AML-193 (cell line): ENCODE measurements around the gene ZFAND2A.
"Not testable (repeated sequence)": the region's sequence is repeated elsewhere in the genome, so short reads cannot be mapped to it uniquely, and the experiment has no call there.

Experiments used
- DNase-seq, 2 experiments: peaks; one replicate each; lab custom pipeline; 2025; lab: John Stamatoyannopoulos, UW

ZFAND2A gene

GRCh38 chr7:1159891-1160669 lies at the start of gene ZFAND2A:
Gene ZFAND2A (minus strand): TSS chr7:1160196. CDS start chr7:1158212, 1,984 bp downstream.
- peak; percentile 87 to 89 for DNase-seq

GRCh38 chr7:1209097-1209496 lies 49.1 kb upstream of the ZFAND2A start:
- DNase-seq: no peak

GRCh38 chr7:1205742-1206141 lies 45.7 kb upstream of the ZFAND2A start:
- not testable (repeated sequence) for DNase-seq

GRCh38 chr7:1204460-1205140 lies 44.6 kb upstream of the ZFAND2A start:
- no peak for DNase-seq

- DNase-seq: not testable (repeated sequence)
Observed at GRCh38 chr7:1202914-1203313, 42.9 kb upstream of the ZFAND2A start.

- DNase-seq: no peak
Observed at GRCh38 chr7:1201916-1202315, 41.9 kb upstream of the ZFAND2A start.

- DNase-seq: no peak
Observed at GRCh38 chr7:1200045-1200444, 40.0 kb upstream of the ZFAND2A start.

GRCh38 chr7:1197997-1198625 lies 38.1 kb upstream of the ZFAND2A start:
- DNase-seq: no peak

- DNase-seq: no peak
Observed at GRCh38 chr7:1196950-1197349, 37.0 kb upstream of the ZFAND2A start.

- not testable (repeated sequence) for DNase-seq
Observed at GRCh38 chr7:1196441-1196840, 36.4 kb upstream of the ZFAND2A start.

- peak; percentile 52 to 69 for DNase-seq
Observed at GRCh38 chr7:1193593-1194424, 33.8 kb upstream of the ZFAND2A start.

GRCh38 chr7:1192171-1192676 lies 32.2 kb upstream of the ZFAND2A start:
- peak; percentile 94 for DNase-seq

- DNase-seq: no peak
Observed at GRCh38 chr7:1189986-1190772, 30.2 kb upstream of the ZFAND2A start.

- no peak for DNase-seq
Observed at GRCh38 chr7:1188720-1189294, 28.8 kb upstream of the ZFAND2A start.

- no peak for DNase-seq
Observed at GRCh38 chr7:1187127-1187526, 27.1 kb upstream of the ZFAND2A start.

- no peak for DNase-seq
Observed at GRCh38 chr7:1181640-1182039, 21.6 kb upstream of the ZFAND2A start.

GRCh38 chr7:1181031-1181430 lies 21.0 kb upstream of the ZFAND2A start:
- no peak for DNase-seq

- DNase-seq: peak; percentile 50 to 57
Observed at GRCh38 chr7:1176891-1177373, 16.9 kb upstream of the ZFAND2A start.

GRCh38 chr7:1175967-1176851 lies 16.2 kb upstream of the ZFAND2A start:
- DNase-seq: peak; percentile 32 to 49
